Measurements from ENCODE around the gene ZBTB38. TPM values are rescaled to one million over a fixed set of nuclear protein-coding genes. Genes with fewer than 3 reads are reported as not detected.

ZBTB38 gene
- total RNA-seq, 2 donors from 2014 or later: 27.3 to 28.2 TPM

- H3K27ac ChIP-seq (ENCODE audit: low read depth, low read length): no peak overlapping the region
- no peak overlapping the region for H3K27ac Mint-ChIP-seq
- H3K36me3 Mint-ChIP-seq (ENCODE audit: low read depth): no peaks in the 10 kb centered on the region
- no peak overlapping the region for H3K4me3 Mint-ChIP-seq
- WGBS, 2 experiments (ENCODE audit: insufficient coverage in 1 of 2, insufficient read length in 1 of 2): 79 to 87% methylated on average over 5 to 7 of the region's 7 CpGs
- no peak for TF ChIP-seq CTCF (conservative IDR thresholded peaks at IDR 0.05)
- peaks cover 2% of the 10 kb centered on the region for H3K9me3 Mint-ChIP-seq
- no peaks in the 10 kb centered on the region for H3K9me3 ChIP-seq (ENCODE audit: control insufficient read depth, low read length)
- peaks cover 4% of the 10 kb centered on the region for H3K27me3 Mint-ChIP-seq (ENCODE audit: insufficient read depth)
- DNase-seq: peak; percentile 83
- no peaks in the 10 kb centered on the region for H3K27me3 ChIP-seq (ENCODE audit: control insufficient read depth, insufficient read depth, low read length, poor library complexity, severe bottlenecking)
- peaks cover 16% of the 10 kb centered on the region for H3K4me1 Mint-ChIP-seq
- no peaks in the 10 kb centered on the region for H3K36me3 ChIP-seq (ENCODE audit: control insufficient read depth, insufficient read depth, low read length)
- H3K4me3 ChIP-seq (ENCODE audit: low read length): no peak overlapping the region
- no peaks in the 10 kb centered on the region for H3K4me1 ChIP-seq (ENCODE audit: control insufficient read depth, insufficient read depth, low read length)
- H3K9ac ChIP-seq (ENCODE audit: extremely low read depth, low read length, poor library complexity, severe bottlenecking): no peak overlapping the region
Observed at GRCh38 chr3:141373768-141374526, 5.6 kb downstream of the ZBTB38 start.

- Mint-ChIP-seq H3K4me1 (peaks cover 13% of the 10 kb centered on the region), H3K27ac (no peak overlapping the region), H3K9me3 (peaks cover 2% of the 10 kb centered on the region), H3K27me3 (ENCODE audit: insufficient read depth) (peaks cover 4% of the 10 kb centered on the region), H3K36me3 (ENCODE audit: low read depth) (no peaks in the 10 kb centered on the region), H3K4me3 (no peak overlapping the region)
- 79 to 81% methylated on average over 8 to 10 of the region's 10 CpGs for WGBS, 2 experiments (ENCODE audit: insufficient coverage in 1 of 2, insufficient read length in 1 of 2)
- no peak overlapping the region for H3K9ac ChIP-seq (ENCODE audit: extremely low read depth, low read length, poor library complexity, severe bottlenecking)
- no peak for TF ChIP-seq CTCF (conservative IDR thresholded peaks at IDR 0.05)
- peak; percentile 66 for DNase-seq
- H3K4me1 ChIP-seq (ENCODE audit: control insufficient read depth, insufficient read depth, low read length): no peaks in the 10 kb centered on the region
- no peaks in the 10 kb centered on the region for H3K27me3 ChIP-seq (ENCODE audit: control insufficient read depth, insufficient read depth, low read length, poor library complexity, severe bottlenecking)
- H3K4me3 ChIP-seq (ENCODE audit: low read length): no peak overlapping the region
- H3K27ac ChIP-seq (ENCODE audit: low read depth, low read length): no peak overlapping the region
- no peaks in the 10 kb centered on the region for H3K36me3 ChIP-seq (ENCODE audit: control insufficient read depth, insufficient read depth, low read length)
- H3K9me3 ChIP-seq (ENCODE audit: control insufficient read depth, low read length): no peaks in the 10 kb centered on the region
Observed at GRCh38 chr3:141375381-141376301, 7.3 kb downstream of the ZBTB38 start.

- peaks cover 2% of the 10 kb centered on the region for H3K9me3 Mint-ChIP-seq
- DNase-seq: no peak
- H3K36me3 Mint-ChIP-seq (ENCODE audit: low read depth): no peaks in the 10 kb centered on the region
- peaks cover 4% of the 10 kb centered on the region for H3K27me3 Mint-ChIP-seq (ENCODE audit: insufficient read depth)
- no peaks in the 10 kb centered on the region for H3K4me1 ChIP-seq (ENCODE audit: control insufficient read depth, insufficient read depth, low read length)
- WGBS, 2 experiments (ENCODE audit: insufficient coverage in 1 of 2, insufficient read length in 1 of 2): 94 to 95% methylated on average over 3 of the region's 3 CpGs
- peaks cover 17% of the 10 kb centered on the region for H3K4me1 Mint-ChIP-seq
- H3K27ac ChIP-seq (ENCODE audit: low read depth, low read length): no peak overlapping the region
- no peak overlapping the region for H3K4me3 ChIP-seq (ENCODE audit: low read length)
- no peaks in the 10 kb centered on the region for H3K27me3 ChIP-seq (ENCODE audit: control insufficient read depth, insufficient read depth, low read length, poor library complexity, severe bottlenecking)
- no peak overlapping the region for H3K27ac Mint-ChIP-seq
- no peaks in the 10 kb centered on the region for H3K9me3 ChIP-seq (ENCODE audit: control insufficient read depth, low read length)
- no peaks in the 10 kb centered on the region for H3K36me3 ChIP-seq (ENCODE audit: control insufficient read depth, insufficient read depth, low read length)
- H3K4me3 Mint-ChIP-seq: no peak overlapping the region
- no peak for TF ChIP-seq CTCF (conservative IDR thresholded peaks at IDR 0.05)
- no peak overlapping the region for H3K9ac ChIP-seq (ENCODE audit: extremely low read depth, low read length, poor library complexity, severe bottlenecking)
Observed at GRCh38 chr3:141377377-141377776, 9.1 kb downstream of the ZBTB38 start.

Data from endodermal cell (in vitro differentiated cells).